DMS153 treated with DMSO at 0.1 percent for 48 hours (cell line): ENCODE results near the gene BABAM2.

Source experiments
- DNase-seq: peaks from one replicate; lab custom pipeline; 2025; ENCODE audit not compliant: unreplicated experiment; lab: John Stamatoyannopoulos, UW

The BABAM2 gene

DNA sequence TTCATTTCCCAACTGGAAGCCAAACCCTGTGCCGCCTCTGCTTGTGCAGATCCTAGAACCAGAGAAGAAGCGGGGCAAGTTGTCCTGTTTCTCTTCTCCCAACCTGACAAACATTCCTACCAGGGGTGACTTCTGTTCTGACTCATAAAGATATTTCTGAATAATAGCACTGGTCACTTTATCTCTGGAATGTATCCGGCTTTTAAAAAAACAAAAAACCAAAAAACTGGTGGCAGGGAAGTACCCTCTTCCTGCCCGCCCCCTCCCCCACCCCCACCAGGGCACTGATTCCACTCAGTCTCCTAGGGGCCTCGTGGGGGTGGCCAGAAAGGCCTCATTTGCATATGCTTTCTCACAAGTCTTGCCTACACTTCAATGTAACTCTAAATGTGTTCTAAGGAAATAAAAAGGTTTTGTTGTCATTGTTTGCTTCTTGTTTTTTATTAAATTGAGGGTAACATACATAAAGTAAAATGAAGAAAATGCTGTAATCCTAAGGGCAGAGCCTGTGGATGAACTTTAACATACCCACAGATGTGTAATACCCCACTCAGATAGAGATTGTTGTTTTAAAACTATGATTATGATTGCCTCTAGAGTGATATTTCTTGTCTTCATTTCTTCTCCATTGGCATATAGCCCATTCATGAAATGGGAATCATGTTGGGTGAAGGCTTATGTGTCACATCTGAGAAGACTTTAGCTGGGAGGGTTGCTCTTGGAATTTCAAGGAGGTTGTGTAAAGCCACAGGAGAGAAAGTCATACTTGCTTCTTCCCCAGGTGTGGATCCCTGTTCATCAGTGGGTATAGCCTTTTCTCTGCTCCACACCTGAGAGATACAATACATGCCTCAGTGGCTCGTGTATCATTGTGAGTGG, 496.8 kb downstream of the BABAM2 start:
- no peak for DNase-seq
